K562 (cell line): ENCODE measurements around the gene PLK1. TPM values are rescaled to one million over a fixed set of nuclear protein-coding genes. Genes with fewer than 3 reads are reported as not detected.

Experiments
- BACH1 ChIP-seq: fragments of 200-800 bp; sonication (Bioruptor generic); IDR thresholded peaks from 2 replicates; pipeline ENCODE4 v1.6.1; 2016; ENCODE audit warnings: missing genetic modification characterization, missing compliant biosample characterization
- CBFA2T3 ChIP-seq: fragments of 450-650 bp; IDR thresholded peaks from 2 replicates; pipeline ENCODE4 v1.6.1; 2017
- CBX3 ChIP-seq, 2 experiments: IDR thresholded peaks; 1 replicate in 1 of 2; 2 replicates in 1 of 2; pipeline ENCODE4 v1.6.1; 2012; ENCODE audit warnings: inconsistent platforms in 2 of 2, low read length in 2 of 2, borderline replicate concordance in 1 of 2, control low read depth in 1 of 2
- CCNT2 ChIP-seq: IDR thresholded peaks from 2 replicates; pipeline ENCODE4 v1.6.1; 2011; ENCODE audit warnings: borderline replicate concordance, low read depth, mild to moderate bottlenecking, moderate library complexity, mixed read lengths, low read length; ENCODE audit not compliant: insufficient read length; ENCODE audit errors: extremely low read depth
- EGR1 ChIP-seq: fragments of 450-650 bp; conservative IDR thresholded peaks from 2 replicates; pipeline ENCODE4 v1.6.1; 2017; ENCODE audit warnings: mild to moderate bottlenecking
- GMEB1 ChIP-seq: fragments of 250-450 bp; sonication (Bioruptor Pico); IDR thresholded peaks from 2 replicates; pipeline ENCODE4 v1.4.0; 2020; ENCODE audit warnings: mild to moderate bottlenecking
- L3MBTL2 ChIP-seq: fragments of 450-650 bp; IDR thresholded peaks from 2 replicates; pipeline ENCODE4 v1.6.1; 2016; ENCODE audit warnings: mild to moderate bottlenecking, moderate library complexity
- MNT ChIP-seq, 2 experiments: fragments of 450-650 bp; conservative IDR thresholded peaks; 2 replicates each; pipeline ENCODE4 v1.6.1; 2017; ENCODE audit warnings: mild to moderate bottlenecking in 2 of 2, moderate library complexity in 2 of 2
- PHF20 ChIP-seq: fragments of 450-650 bp; IDR thresholded peaks from 2 replicates; pipeline ENCODE4 v1.6.1; 2018; ENCODE audit not compliant: partially characterized antibody
- PHF21A ChIP-seq: fragments of 450-650 bp; IDR thresholded peaks from 2 replicates; pipeline ENCODE4 v1.6.1; 2017; ENCODE audit warnings: low read depth, borderline replicate concordance
- RERE ChIP-seq: sonication (generic); formaldehyde crosslinking; IDR thresholded peaks from 2 replicates; pipeline ENCODE4 v1.8.0; 2023; ENCODE audit warnings: missing genetic modification reagents, mild to moderate bottlenecking, borderline replicate concordance
- SMAD1 ChIP-seq: fragments of 150-350 bp; IDR thresholded peaks from 2 replicates; pipeline ENCODE4 v1.6.1; 2014; ENCODE audit warnings: low read length, low read depth; ENCODE audit not compliant: partially characterized antibody
- SNIP1 ChIP-seq: fragments of 450-650 bp; IDR thresholded peaks from 2 replicates; pipeline ENCODE4 v1.7.1; 2017; ENCODE audit warnings: low read depth, mild to moderate bottlenecking
- SRSF3 ChIP-seq: fragments of 200-400 bp; formaldehyde crosslinking; IDR thresholded peaks from 2 replicates; pipeline ENCODE4 v1.6.1; 2016; ENCODE audit warnings: mild to moderate bottlenecking, low read length, moderate library complexity; ENCODE audit not compliant: insufficient read depth
- TCF15 ChIP-seq: fragments of 250-450 bp; sonication (Bioruptor Pico); IDR thresholded peaks from 2 replicates; pipeline ENCODE4 v1.8.0; 2022; ENCODE audit warnings: moderate library complexity, mild to moderate bottlenecking, inconsistent platforms
- TFAM ChIP-seq: fragments of 250-450 bp; sonication (Bioruptor Pico); conservative IDR thresholded peaks from 2 replicates; pipeline ENCODE4 v1.5.0; 2021; ENCODE audit warnings: mild to moderate bottlenecking, moderate library complexity
- ZBTB8A ChIP-seq: fragments of 450-650 bp; IDR thresholded peaks from 2 replicates; pipeline ENCODE4 v1.6.1; 2018; ENCODE audit warnings: mild to moderate bottlenecking, moderate library complexity; ENCODE audit not compliant: partially characterized antibody
- ZNF274 ChIP-seq: IDR thresholded peaks from 2 replicates; pipeline ENCODE4 v1.6.1; 2011; ENCODE audit warnings: low read depth, mild to moderate bottlenecking, low read length, moderate library complexity, borderline replicate concordance
- ZNF277 ChIP-seq: fragments of 250-450 bp; sonication (Bioruptor Pico); IDR thresholded peaks from 2 replicates; pipeline ENCODE4 v1.8.0; 2022; ENCODE audit warnings: inconsistent platforms, mild to moderate bottlenecking, moderate library complexity, borderline replicate concordance
- polyA plus RNA-seq, 8 experiments: library from polyadenylated mRNA; depleted of rRNA in 4 of 8; stranded (reverse) in 5 of 8; unstranded in 3 of 8; fragments of >200 nt; fragmentation: Nextera tagmentation in 2 of 8; fragmentation: Illumina TruSeq in 1 of 8; extraction: Ambion mirVana in 2 of 8; extraction: Trizol in 1 of 8; gene quantifications; 2 replicates each; pipeline versions ENCODE4 v1.2.1 to v1.2.3, GENCODE V29; 2011 to 2014; ENCODE audit warnings: inconsistent platforms in 1 of 8, missing spikeins in 1 of 8
- total RNA-seq, 7 experiments: library from RNA; depleted of rRNA in 6 of 7; stranded (reverse); fragments of >200 nt in 6 of 7; fragmentation: Illumina TruSeq in 2 of 7; extraction: Trizol in 2 of 7; gene quantifications; 2 replicates each; pipeline versions ENCODE4 v1.2.1 to v1.2.3, GENCODE V29; 2011 to 2021; ENCODE audit warnings: low replicate concordance in 1 of 7

The PLK1 gene
- total and polyA plus RNA-seq, 9 of the 15 experiments (the other 6 are each of a cell fraction or from before 2014, with no cell fraction given): 13.6 to 212 (median 45.5) TPM

- no peak for TF ChIP-seq CBFA2T3
- no peak for TF ChIP-seq ZBTB8A
- TF ChIP-seq BACH1 (tag): no peak
- no peak for TF ChIP-seq TFAM (CRISPR knock-in tag)
- TF ChIP-seq L3MBTL2: 0 out of 2 replicates have a peak, but pooled peaks have one; percentile 10
- no peak for TF ChIP-seq PHF20
- TF ChIP-seq ZNF274: no peak
- TF ChIP-seq CCNT2: no peak
- TF ChIP-seq GMEB1 (CRISPR knock-in tag): no peak
- no peak for TF ChIP-seq MNT (conservative IDR thresholded peaks at IDR 0.05)
- TF ChIP-seq RERE: no peak
- TF ChIP-seq EGR1: no peak
- no peak for TF ChIP-seq ZNF277
- peak; percentile 83; the same call in 1 of the 2 replicates for TF ChIP-seq SNIP1
- no peak for TF ChIP-seq SMAD1
- TF ChIP-seq TCF15 (CRISPR knock-in tag): no peak
- no peak for TF ChIP-seq PHF21A
- TF ChIP-seq CBX3 (IDR thresholded peaks at IDR 0.05; ENCODE audit: borderline replicate concordance in 1 of 2, low read length in 2 of 2): no peak
- no peak for TF ChIP-seq SRSF3
These were observed 21.8 kb downstream of the PLK1 start (continued) for GRCh38 chr16:23700509-23700908.
